Measurements from ENCODE around the gene DYNLT4. TPM values are rescaled to one million over a fixed set of nuclear protein-coding genes. Genes with fewer than 3 reads are reported as not detected.

DYNLT4 gene
- total and polyA plus RNA-seq, 2 of the 13 experiments (the other 11 are each of a cell fraction or from before 2014, with no cell fraction given) = 0.77 TPM; not detected in 1

GRCh38 chr1:44854970-44855369 lies 47.8 kb upstream of the DYNLT4 start:
- Histone ChIP-seq H4K20me1 (ENCODE audit: insufficient read depth, low read length) (no peaks in the 10 kb centered on the region), H3K36me3 (replicated peaks in 1 of 2; ENCODE audit: control insufficient read depth in 1 of 2, insufficient read depth in 2 of 2, low read length in 2 of 2) (no peaks in the 10 kb centered on the region; a peak in 2 of 5 replicates)
- WGBS (ENCODE audit: low lambda C conversion rate) = 100% methylated on average over 1 of the region's 1 CpG

GRCh38 chr1:44853201-44853600 lies 46.0 kb upstream of the DYNLT4 start:
- BruUV-seq (replicated peaks) = no TSS peak
- H3K36me3 ChIP-seq (replicated peaks in 1 of 2; ENCODE audit: control insufficient read depth in 1 of 2, insufficient read depth in 2 of 2, low read length in 2 of 2) = no peaks in the 10 kb centered on the region; a peak in 2 of 5 replicates
- H3K27ac ChIP-seq (ENCODE audit: extremely low read length, insufficient read depth, low read length) = no peak overlapping the region
- in situ Hi-C loops (cut with HindIII; ENCODE audit: extremely low pct_ligation_motif_present, low pct_unique_long_range_greater_than_20kb) = no loop called here
- no peaks in the 10 kb centered on the region for H3K27me3 ChIP-seq (ENCODE audit: control insufficient read depth in 1 of 2, insufficient read depth in 2 of 2, low read length in 2 of 2)
- intact Hi-C loops (cut with micrococcal nuclease; ENCODE audit: unreplicated experiment) = no loop called here
- WGBS (ENCODE audit: low lambda C conversion rate) = 96% methylated on average over 6 of the region's 6 CpGs
- DNase-seq (ENCODE audit: low spot score) (no peak), FAIRE-seq (no peak), ATAC-seq (no peak)
- ChIA-PET CTCF (ENCODE audit: low intra/inter-chr PET ratio, low total read pairs) (no interaction called here), POLR2A (no interaction called here)
- H3K4me3 ChIP-seq (replicated peaks in 1 of 3; ENCODE audit: insufficient read depth in 1 of 3, low read depth in 2 of 3, low read length in 3 of 3) = no peak overlapping the region
- H3K4me1 ChIP-seq (ENCODE audit: insufficient read depth, low read length) = peaks cover 23% of the 10 kb centered on the region
- no peak overlapping the region for H2AFZ ChIP-seq (ENCODE audit: low read length)
- H3K9me3 ChIP-seq (ENCODE audit: low read length) = no peaks in the 10 kb centered on the region
- H3K9ac ChIP-seq (ENCODE audit: insufficient read depth, low read depth, low read length) = no peak overlapping the region
- H3K79me2 ChIP-seq (ENCODE audit: insufficient read depth, low read length) = no peaks in the 10 kb centered on the region
- H3K4me2 ChIP-seq (ENCODE audit: low read depth, low read length) = no peak overlapping the region
- H4K20me1 ChIP-seq (ENCODE audit: insufficient read depth, low read length) = no peaks in the 10 kb centered on the region
- TF ChIP-seq EZH2 (conservative IDR thresholded peaks at IDR 0.05; ENCODE audit: low read depth, low read length) = no peak
- TF ChIP-seq HOMEZ (CRISPR knock-in tag; IDR thresholded peaks at IDR 0.05; ENCODE audit: low read depth) = no peak
- TF ChIP-seq HOXA7 (CRISPR knock-in tag; IDR thresholded peaks at IDR 0.05) = no peak
- no peak for TF ChIP-seq SRF (IDR thresholded peaks at IDR 0.05; ENCODE audit: low read depth, low read length)
- TF ChIP-seq MAZ (IDR thresholded peaks at IDR 0.05; ENCODE audit: borderline replicate concordance, low read depth, low read length) = no peak
- no peak for TF ChIP-seq MAZ (CRISPR knock-in tag; IDR thresholded peaks at IDR 0.05; ENCODE audit: low read depth)
- TF ChIP-seq ZNF672 (CRISPR knock-in tag; IDR thresholded peaks at IDR 0.05) = no peak
- TF ChIP-seq MAFF (IDR thresholded peaks at IDR 0.05; ENCODE audit: low read depth, low read length) = no peak
- no peak for TF ChIP-seq FOXK1 (CRISPR knock-in tag; IDR thresholded peaks at IDR 0.05; ENCODE audit: borderline replicate concordance, low read depth)
- TF ChIP-seq PCBP2 (optimal IDR thresholded peaks at IDR 0.05; ENCODE audit: low read depth, low read length, poor library complexity, severe bottlenecking) = no peak

More at GRCh38 chr1:44854970-44855369, 47.8 kb upstream of the DYNLT4 start:
- ATAC-seq (no peak), FAIRE-seq (no peak), DNase-seq (ENCODE audit: low spot score) (no peak)
- no peaks in the 10 kb centered on the region for H3K27me3 ChIP-seq (ENCODE audit: control insufficient read depth in 1 of 2, insufficient read depth in 2 of 2, low read length in 2 of 2)
- H3K9me3 ChIP-seq (ENCODE audit: low read length) = no peaks in the 10 kb centered on the region
- H3K79me2 ChIP-seq (ENCODE audit: insufficient read depth, low read length) = no peaks in the 10 kb centered on the region
- CTCF ChIA-PET (ENCODE audit: low intra/inter-chr PET ratio, low total read pairs) = no interaction called here
- no TSS peak for BruUV-seq (replicated peaks)
- TF ChIP-seq SNAI1 (CRISPR knock-in tag; IDR thresholded peaks at IDR 0.05; ENCODE audit: borderline replicate concordance) (no peak), KLF9 (CRISPR knock-in tag; IDR thresholded peaks at IDR 0.05; ENCODE audit: low read depth) (no peak), SKI (IDR thresholded peaks at IDR 0.05; ENCODE audit: partially characterized antibody) (no peak), ZNF230 (CRISPR knock-in tag; IDR thresholded peaks at IDR 0.05) (no peak), ZNF510 (CRISPR knock-in tag; IDR thresholded peaks at IDR 0.05; ENCODE audit: low read depth) (no peak), ZNF589 (CRISPR knock-in tag; conservative IDR thresholded peaks at IDR 0.05) (no peak), ZBTB34 (CRISPR knock-in tag; IDR thresholded peaks at IDR 0.05) (no peak), MTA3 (CRISPR knock-in tag; IDR thresholded peaks at IDR 0.05) (no peak), ZNF841 (CRISPR knock-in tag; IDR thresholded peaks at IDR 0.05; ENCODE audit: borderline replicate concordance) (no peak), ZSCAN25 (CRISPR knock-in tag; IDR thresholded peaks at IDR 0.05) (no peak), RARA (CRISPR knock-in tag; IDR thresholded peaks at IDR 0.05) (no peak), AGO1 (IDR thresholded peaks at IDR 0.05; ENCODE audit: low read depth, low read length, poor library complexity, severe bottlenecking) (no peak), DR1 (CRISPR knock-in tag; IDR thresholded peaks at IDR 0.05) (no peak), DNMT3B (CRISPR knock-in tag; conservative IDR thresholded peaks at IDR 0.05) (no peak)
- no peak overlapping the region for H3K27ac ChIP-seq (ENCODE audit: extremely low read length, insufficient read depth, low read length)
- intact Hi-C loops (cut with micrococcal nuclease; ENCODE audit: unreplicated experiment) = no loop called here
- no peak overlapping the region for H3K9ac ChIP-seq (ENCODE audit: insufficient read depth, low read depth, low read length)
- H2AFZ ChIP-seq (ENCODE audit: low read length) = no peak overlapping the region
- POLR2A ChIA-PET = no interaction called here
- H3K4me2 ChIP-seq (ENCODE audit: low read depth, low read length) = no peak overlapping the region
- H3K4me3 ChIP-seq (replicated peaks in 1 of 3; ENCODE audit: insufficient read depth in 1 of 3, low read depth in 2 of 3, low read length in 3 of 3) = no peak overlapping the region
- H3K4me1 ChIP-seq (ENCODE audit: insufficient read depth, low read length) = 0 out of 2 replicates have a peak, but pooled peaks cover 7% of the 10 kb centered on the region
- in situ Hi-C loops (cut with HindIII; ENCODE audit: extremely low pct_ligation_motif_present, low pct_unique_long_range_greater_than_20kb) = no loop called here
